ENCODE data around the gene PATE3. TPM values are rescaled to one million over a fixed set of nuclear protein-coding genes. Genes with fewer than 3 reads are reported as not detected.

The PATE3 gene
- polyA plus RNA-seq, 1 donor (not counting 4 experiments of a cell fraction or from before 2014, with no cell fraction given) = not detected

- no peak for FAIRE-seq
- no peak for DNase-seq (ENCODE audit: low read depth, low spot score)
- Histone ChIP-seq H3K36me3 (ENCODE audit: control insufficient read depth in 2 of 2, extremely low read depth in 1 of 2, insufficient read depth in 2 of 2, low read length in 2 of 2) (no peaks in the 10 kb centered on the region), H3K4me1 (ENCODE audit: control insufficient read depth, extremely low read depth, insufficient read depth, low read length) (peaks cover 4% of the 10 kb centered on the region), H3K9me1 (ENCODE audit: control insufficient read depth, extremely low read depth, insufficient read depth, low read length) (no peaks in the 10 kb centered on the region), H3K79me2 (ENCODE audit: control insufficient read depth, insufficient read depth, low read length) (no peaks in the 10 kb centered on the region), H3K9me3 (ENCODE audit: control insufficient read depth, low read depth, low read length) (no peaks in the 10 kb centered on the region), H3K27ac (ENCODE audit: control insufficient read depth, insufficient read depth, low read length) (no peak overlapping the region), H4K20me1 (ENCODE audit: control insufficient read depth, extremely low read depth, insufficient read depth, low read length) (no peaks in the 10 kb centered on the region), H2AFZ (ENCODE audit: control insufficient read depth, low read length) (no peak overlapping the region), H3K4me2 (ENCODE audit: control insufficient read depth, extremely low read depth, insufficient read depth, low read depth, low read length) (no peak overlapping the region), H3K27me3 (ENCODE audit: control insufficient read depth, extremely low read depth, insufficient read depth, low read length) (no peaks in the 10 kb centered on the region), H3K9ac (ENCODE audit: control insufficient read depth, extremely low read depth, insufficient read depth, low read length) (no peak overlapping the region), H3K4me3 (ENCODE audit: control insufficient read depth in 2 of 3, extremely low read depth in 1 of 3, insufficient read depth in 2 of 3, low read depth in 1 of 3, low read length in 3 of 3) (no peak overlapping the region)
- TF ChIP-seq CTCF (optimal IDR thresholded peaks at IDR 0.05 in 1 of 3, IDR thresholded peaks at IDR 0.05 in 1 of 3, conservative IDR thresholded peaks at IDR 0.05 in 1 of 3; ENCODE audit: extremely low read depth in 1 of 3, insufficient read depth in 2 of 3, low read length in 3 of 3) = no peak
- no peak for TF ChIP-seq EZH2 (IDR thresholded peaks at IDR 0.05; ENCODE audit: low read length)
- dilution Hi-C loops (cut with MboI; ENCODE audit: extremely low pct_ligation_motif_present, low sequenced_read_pairs) = no loop called here
Measured at GRCh38 chr11:125770583-125770982, 17.3 kb upstream of the PATE3 start.

GRCh38 chr11:125772834-125773505, 15.0 kb upstream of the PATE3 start:
- Histone ChIP-seq H2AFZ (ENCODE audit: control insufficient read depth, low read length) (no peak overlapping the region), H3K79me2 (ENCODE audit: control insufficient read depth, insufficient read depth, low read length) (no peaks in the 10 kb centered on the region), H3K36me3 (ENCODE audit: control insufficient read depth in 2 of 2, extremely low read depth in 1 of 2, insufficient read depth in 2 of 2, low read length in 2 of 2) (no peaks in the 10 kb centered on the region), H3K9me1 (ENCODE audit: control insufficient read depth, extremely low read depth, insufficient read depth, low read length) (no peaks in the 10 kb centered on the region), H3K9ac (ENCODE audit: control insufficient read depth, extremely low read depth, insufficient read depth, low read length) (no peak overlapping the region), H3K27ac (ENCODE audit: control insufficient read depth, insufficient read depth, low read length) (no peak overlapping the region), H3K4me2 (ENCODE audit: control insufficient read depth, extremely low read depth, insufficient read depth, low read depth, low read length) (no peak overlapping the region), H3K4me1 (ENCODE audit: control insufficient read depth, extremely low read depth, insufficient read depth, low read length) (peaks cover 11% of the 10 kb centered on the region), H4K20me1 (ENCODE audit: control insufficient read depth, extremely low read depth, insufficient read depth, low read length) (no peaks in the 10 kb centered on the region), H3K9me3 (ENCODE audit: control insufficient read depth, low read depth, low read length) (no peaks in the 10 kb centered on the region), H3K27me3 (ENCODE audit: control insufficient read depth, extremely low read depth, insufficient read depth, low read length) (no peaks in the 10 kb centered on the region), H3K4me3 (ENCODE audit: control insufficient read depth in 2 of 3, extremely low read depth in 1 of 3, insufficient read depth in 2 of 3, low read depth in 1 of 3, low read length in 3 of 3) (no peak overlapping the region)
- FAIRE-seq = no peak
- dilution Hi-C loops (cut with MboI; ENCODE audit: extremely low pct_ligation_motif_present, low sequenced_read_pairs) = no loop called here
- no peak for DNase-seq (ENCODE audit: low read depth, low spot score)
- TF ChIP-seq CTCF (optimal IDR thresholded peaks at IDR 0.05 in 1 of 3, IDR thresholded peaks at IDR 0.05 in 1 of 3, conservative IDR thresholded peaks at IDR 0.05 in 1 of 3; ENCODE audit: extremely low read depth in 1 of 3, insufficient read depth in 2 of 3, low read length in 3 of 3) (no peak), EZH2 (IDR thresholded peaks at IDR 0.05; ENCODE audit: low read length) (no peak)

Measured in keratinocyte (primary cell).